ENCODE measurements around the gene DNASE1L1. TPM values are rescaled to one million over a fixed set of nuclear protein-coding genes. Genes with fewer than 3 reads are reported as not detected.

DNASE1L1 gene
- total and polyA plus RNA-seq, 4 donors: 9.3 to 22.1 (median 16.7) TPM

GRCh38 chrX:154437971-154438893 is 29.2 kb upstream of the DNASE1L1 start:
- peaks cover 10 to 18% (median 14%) of the 10 kb centered on the region in 4 donors for H3K4me1 ChIP-seq (ENCODE audit: control insufficient read depth in 4 of 4, insufficient read depth in 4 of 4, low read length in 3 of 4)
- H3K36me3 ChIP-seq (ENCODE audit: control insufficient read depth in 4 of 4, insufficient read depth in 3 of 4, low read depth in 1 of 4, low read length in 3 of 4): peaks cover 0 to 13% (median 5%) of the 10 kb centered on the region in 4 donors

More at GRCh38 chrX:154437971-154438893, 29.2 kb upstream of the DNASE1L1 start:
- no peak overlapping the region for H3K27ac ChIP-seq (ENCODE audit: low read depth in 1 of 2, low read length in 2 of 2)
- TF ChIP-seq EGR1 (IDR thresholded peaks at IDR 0.05; ENCODE audit: low read depth in 2 of 2) (no peak), CTCF (IDR thresholded peaks at IDR 0.05; ENCODE audit: low read depth, low read length, missing input control) (no peak), REST (IDR thresholded peaks at IDR 0.05) (no peak), JUND (IDR thresholded peaks at IDR 0.05) (no peak), FOXA1 (IDR thresholded peaks at IDR 0.05) (no peak), ZBTB33 (IDR thresholded peaks at IDR 0.05) (no peak), NR2F2 (IDR thresholded peaks at IDR 0.05) (no peak), HNF4G (IDR thresholded peaks at IDR 0.05) (no peak), RXRA (IDR thresholded peaks at IDR 0.05) (no peak), ATF3 (IDR thresholded peaks at IDR 0.05) (no peak), RAD21 (IDR thresholded peaks at IDR 0.05) (no peak), SP1 (IDR thresholded peaks at IDR 0.05) (no peak), MAX (IDR thresholded peaks at IDR 0.05) (no peak), TAF1 (conservative IDR thresholded peaks at IDR 0.05) (no peak), FOXA2 (IDR thresholded peaks at IDR 0.05) (no peak), YY1 (IDR thresholded peaks at IDR 0.05) (no peak), GABPA (IDR thresholded peaks at IDR 0.05 in 1 of 2, conservative IDR thresholded peaks at IDR 0.05 in 1 of 2) (no peak), HNF4A (conservative IDR thresholded peaks at IDR 0.05) (no peak)
- 78% methylated on average over 28 of the region's 28 CpGs for WGBS
- no peak for DNase-seq (ENCODE audit: low spot score)
- no peak overlapping the region for H3K9ac ChIP-seq (ENCODE audit: low read depth in 1 of 2, low read length in 2 of 2)
- H3K4me3 ChIP-seq (ENCODE audit: low read depth in 1 of 3, low read length in 3 of 3): peak overlapping the region; percentile 50 to 75 (median 75)
- H3K27me3 ChIP-seq (ENCODE audit: control insufficient read depth in 4 of 4, insufficient read depth in 4 of 4, low read length in 3 of 4): no peaks in the 10 kb centered on the region
- H3K9me3 ChIP-seq (ENCODE audit: control insufficient read depth in 4 of 4, low read length in 3 of 4): no peaks in the 10 kb centered on the region
